HG02571 (cell line): ENCODE measurements around the gene JAG1.

ENCODE experiments used
- ATAC-seq: cut with Tn5 transposase; IDR thresholded peaks from one replicate; pipeline ENCODE4 v1.9.1; 2021; ENCODE audit warnings: mild to moderate bottlenecking, moderate library complexity; ENCODE audit not compliant: unreplicated experiment

JAG1 gene

DNA sequence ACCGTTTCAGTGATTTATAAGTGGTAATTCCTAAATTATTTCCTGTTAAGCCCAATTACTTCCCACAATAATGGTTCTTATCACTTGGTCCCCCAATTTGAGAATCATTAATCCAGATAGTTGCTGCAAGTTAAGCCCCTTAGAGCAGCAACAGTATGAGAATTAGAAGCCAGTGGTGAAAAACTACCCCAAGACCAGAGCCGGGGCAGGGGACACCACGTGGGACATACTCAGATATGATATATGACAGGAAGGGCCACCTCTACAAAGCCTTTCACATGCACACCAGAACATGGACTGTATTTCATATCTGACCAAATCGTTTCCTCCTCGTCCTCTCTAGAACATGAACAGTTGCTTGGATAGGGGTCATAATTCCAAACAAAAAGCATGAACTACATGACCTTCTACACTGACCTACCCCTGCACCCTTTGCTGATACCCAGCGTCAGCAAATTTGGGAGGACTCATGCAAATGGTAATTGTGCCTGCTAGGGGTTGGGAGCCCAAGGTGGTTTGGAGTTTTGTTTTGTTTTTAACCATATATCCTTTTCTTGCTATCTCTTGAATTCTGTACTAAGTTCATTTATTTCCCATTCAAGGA, 3.9 kb downstream of the JAG1 start:
- ATAC-seq: no peak

DNA sequence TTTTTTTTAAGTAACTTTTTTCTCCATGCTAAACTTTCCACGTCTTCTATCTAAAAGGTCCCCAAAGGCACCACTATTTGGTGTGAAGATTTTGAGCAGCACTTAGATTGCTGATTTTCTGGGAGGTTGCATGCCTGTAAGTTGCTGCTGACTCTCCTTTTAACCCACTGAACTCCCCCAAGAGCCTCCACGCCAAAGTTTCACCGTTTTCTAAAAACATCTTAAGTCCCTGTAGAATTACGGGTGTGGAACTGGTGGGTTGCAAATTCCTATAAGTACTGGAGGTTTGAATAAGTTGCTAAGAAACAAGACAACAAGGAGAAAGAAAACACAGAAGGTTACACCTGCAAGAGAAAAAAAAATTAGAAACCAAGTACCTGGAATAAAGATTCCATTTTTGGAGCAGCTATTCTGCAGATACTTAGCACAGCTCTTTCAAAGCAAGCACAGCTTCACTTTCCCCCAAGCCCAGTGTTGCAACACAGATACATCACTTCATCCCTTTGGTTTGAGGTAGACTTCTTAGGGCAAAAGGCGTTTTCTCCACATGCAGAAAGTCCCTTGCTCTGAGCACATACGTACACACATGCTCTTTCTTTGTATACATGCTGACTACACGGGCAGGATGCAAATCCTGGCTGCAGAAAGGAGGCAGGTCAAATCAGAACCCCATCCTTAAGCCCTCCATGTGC, 5.0 kb downstream of the JAG1 start:
- ATAC-seq: no peak

DNA sequence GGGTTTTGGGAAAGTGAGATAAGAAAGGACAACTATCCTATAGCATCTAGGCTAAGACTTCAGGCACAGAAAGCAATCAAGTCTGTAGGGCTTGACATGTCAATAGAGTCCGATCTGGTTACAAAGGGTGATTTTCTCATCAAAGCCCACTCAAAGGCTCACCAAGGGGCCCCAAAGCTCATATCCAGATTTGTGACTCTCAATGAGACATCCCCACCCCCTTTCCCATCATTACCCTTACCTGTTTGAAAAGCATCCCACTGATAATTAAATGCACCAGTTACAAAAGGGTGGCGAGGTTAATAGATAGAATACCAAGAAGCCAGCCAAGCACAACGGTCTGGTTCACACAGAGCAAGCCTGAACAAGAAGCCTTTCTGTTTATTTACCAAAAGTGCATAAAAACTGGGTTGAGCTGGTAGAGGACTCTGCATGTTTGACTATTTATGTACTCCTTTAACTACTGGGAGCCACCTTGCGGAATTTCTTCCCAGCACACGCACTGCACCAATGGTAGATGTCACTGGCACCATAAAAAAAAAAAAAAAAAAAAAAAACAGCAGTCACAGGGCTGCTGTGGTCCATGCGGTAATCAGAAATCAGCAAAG, 6.1 kb downstream of the JAG1 start:
- ATAC-seq: no peak

DNA sequence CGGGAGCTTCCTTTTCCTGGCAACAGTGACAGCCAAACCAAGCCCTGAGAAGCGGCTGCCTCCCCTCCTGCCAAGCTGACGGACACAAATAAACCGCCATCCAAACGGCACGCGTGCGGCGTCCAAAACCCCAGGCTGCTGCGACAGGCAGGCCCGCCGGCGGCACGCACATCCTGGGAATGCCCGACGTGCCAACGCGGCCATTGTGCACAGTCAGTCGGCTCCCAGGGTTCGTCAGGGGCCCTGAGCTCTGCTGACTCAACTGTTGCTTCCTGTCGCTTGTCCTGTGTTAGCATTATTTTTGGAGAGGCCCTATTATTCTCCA, 6.8 kb downstream of the JAG1 start:
- no peak for ATAC-seq

DNA sequence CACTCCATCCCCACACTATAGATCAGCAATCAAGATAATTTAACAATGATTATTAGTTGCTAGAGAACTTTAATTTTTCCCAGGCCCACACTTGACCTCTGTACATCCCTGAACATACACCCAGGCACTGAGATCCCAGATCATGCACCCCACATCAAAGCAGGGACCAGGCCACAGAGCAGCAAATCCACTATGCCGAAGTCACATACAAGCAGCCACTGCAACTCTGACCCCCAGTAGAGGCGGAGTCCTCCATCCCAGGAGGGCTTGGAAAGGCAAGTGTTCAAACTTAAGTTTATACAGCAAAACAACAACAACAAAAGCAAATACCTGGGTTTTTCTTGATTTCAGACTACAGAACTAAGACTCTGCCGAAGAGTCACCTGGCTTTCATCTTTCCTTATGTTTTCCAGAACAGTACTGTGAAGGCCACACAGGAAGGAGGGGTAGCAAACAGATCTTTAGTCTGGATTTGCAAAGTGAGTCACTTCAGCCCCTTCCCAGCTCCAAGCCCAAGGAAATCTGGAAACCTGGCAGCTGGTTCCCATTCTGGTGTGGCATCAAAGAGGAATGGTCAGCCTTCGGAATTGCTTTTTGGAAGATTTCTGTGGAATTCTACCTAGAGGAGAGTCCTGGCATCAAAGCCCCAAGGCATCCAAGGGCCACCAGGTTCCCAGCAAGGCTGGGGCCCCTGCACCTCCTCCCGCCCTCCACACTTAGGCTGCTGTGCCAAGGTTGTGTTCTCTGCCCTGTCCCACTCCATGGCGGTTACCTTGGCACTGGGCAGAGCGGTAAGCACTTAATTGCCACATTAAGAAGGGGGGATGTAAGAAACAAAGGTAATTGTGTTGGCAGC, 7.3 kb downstream of the JAG1 start:
- no peak for ATAC-seq

DNA sequence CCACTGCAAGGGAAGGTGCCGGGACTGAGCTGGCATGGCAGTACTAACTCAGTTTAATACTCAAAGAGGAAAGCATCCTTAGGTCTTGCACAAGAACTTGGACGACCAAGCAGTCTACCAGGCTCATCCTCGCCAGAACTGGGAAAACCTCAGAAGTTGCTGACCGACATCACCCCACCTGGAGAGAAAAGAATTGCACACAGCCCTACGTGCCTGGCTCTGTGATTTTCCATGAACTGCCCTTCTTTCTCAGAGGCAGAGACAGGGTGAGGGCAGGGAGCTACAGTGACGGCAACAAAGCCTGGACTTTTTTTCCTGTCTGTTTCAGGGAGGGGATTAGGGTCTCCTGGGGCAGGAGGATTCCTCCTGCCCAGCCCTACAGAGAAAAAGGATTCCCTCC, 8.0 kb downstream of the JAG1 start:
- no peak for ATAC-seq

DNA sequence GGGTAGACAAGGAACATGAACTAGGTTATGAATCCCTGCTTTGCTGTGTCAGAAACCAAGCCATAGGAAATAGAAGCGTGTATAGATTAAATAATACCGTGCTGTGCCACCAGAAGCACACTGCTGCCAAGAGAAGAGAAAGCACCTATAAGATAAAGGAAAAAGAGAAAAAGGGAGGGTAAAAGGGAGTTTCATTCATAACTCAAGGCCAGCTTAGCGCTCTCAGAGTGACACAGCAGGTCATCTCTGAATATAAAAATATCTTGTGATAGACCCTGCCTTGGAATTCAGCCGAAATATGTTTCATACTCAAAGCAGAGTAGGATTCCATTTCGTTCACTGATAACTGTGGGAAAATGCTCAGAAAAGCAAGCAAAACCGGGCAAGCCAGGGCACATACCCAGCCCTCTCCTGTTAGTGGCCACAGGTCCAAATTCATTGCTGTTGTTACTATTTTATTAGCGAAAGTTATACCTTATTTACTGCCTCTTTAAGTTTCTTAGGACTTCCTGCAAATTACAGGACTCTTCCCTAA, 8.7 kb downstream of the JAG1 start:
- no peak for ATAC-seq

DNA sequence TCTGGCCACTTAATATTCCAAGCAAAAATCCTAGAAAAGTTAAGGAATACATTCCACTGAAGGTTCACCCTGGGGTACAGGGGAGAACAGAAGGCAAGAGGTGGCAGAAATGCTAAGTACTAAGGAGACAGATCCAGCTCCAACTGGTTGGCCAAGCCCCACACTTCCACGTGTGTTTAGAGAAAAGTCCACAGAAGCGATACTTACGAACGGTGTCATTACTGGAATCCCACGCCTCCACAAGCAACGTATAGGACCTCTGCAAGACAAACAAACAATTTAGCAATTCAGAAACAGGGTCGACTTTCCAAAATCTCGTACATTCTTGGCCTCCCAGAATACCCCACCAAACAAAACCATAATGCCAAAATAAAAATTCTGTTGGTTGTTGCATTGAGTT, 10.0 kb downstream of the JAG1 start:
- no peak for ATAC-seq

DNA sequence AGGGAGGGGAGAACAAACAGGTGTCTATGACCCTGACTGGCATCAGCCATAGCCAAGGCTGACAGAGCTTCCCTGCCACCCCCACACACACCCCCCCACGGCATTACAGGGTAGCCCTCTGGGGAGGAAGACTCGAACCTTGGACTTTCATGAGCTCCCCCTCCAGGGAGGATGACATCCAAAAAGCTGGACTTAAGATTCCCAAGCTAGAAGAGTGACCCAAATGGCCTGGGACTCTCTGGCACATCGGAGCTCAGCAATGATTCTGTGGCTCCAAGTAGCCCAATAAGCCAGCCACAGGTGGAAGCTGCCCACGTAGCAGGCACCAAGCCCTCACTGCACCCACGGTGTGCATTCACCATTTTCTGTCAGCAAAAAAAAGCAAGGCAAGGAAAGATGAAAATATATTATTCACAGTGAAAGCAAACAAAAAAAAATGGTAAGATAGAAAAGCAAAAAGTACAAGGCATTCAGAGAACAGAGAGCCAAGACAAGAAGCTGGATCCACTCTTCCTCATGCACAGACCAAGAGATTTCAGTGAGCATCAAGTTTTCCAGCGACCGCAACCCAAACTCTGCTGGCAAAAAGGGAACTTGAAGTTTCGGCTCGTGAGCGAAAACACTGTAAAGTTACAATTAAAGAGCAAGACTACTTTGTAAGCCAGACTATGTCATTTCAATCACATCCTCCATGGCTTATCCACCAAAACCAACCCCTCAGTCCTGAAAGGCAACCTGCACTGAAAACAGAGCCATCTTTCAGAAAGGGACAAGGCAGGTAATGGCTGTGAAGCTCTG, 10.9 kb downstream of the JAG1 start:
- ATAC-seq: no peak

DNA sequence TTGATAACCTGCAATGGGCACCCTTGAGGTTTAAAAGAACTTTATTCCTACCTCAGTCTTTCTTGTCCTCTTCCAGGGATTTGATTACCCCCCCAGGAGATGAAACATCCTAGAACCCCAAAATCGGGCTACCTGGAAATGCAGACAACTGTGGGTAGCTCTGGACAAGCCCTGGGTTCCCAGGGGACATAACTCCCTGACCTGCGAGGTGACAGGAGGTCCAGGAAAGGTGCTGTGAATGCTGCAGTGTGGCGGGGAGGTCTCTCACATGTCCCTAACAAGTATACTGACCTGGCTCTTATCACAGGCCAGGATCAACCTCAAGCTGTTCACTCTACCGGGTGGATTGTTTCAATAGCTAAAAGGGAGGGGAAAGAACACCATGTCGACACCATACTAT, 11.6 kb downstream of the JAG1 start:
- ATAC-seq: no peak

DNA sequence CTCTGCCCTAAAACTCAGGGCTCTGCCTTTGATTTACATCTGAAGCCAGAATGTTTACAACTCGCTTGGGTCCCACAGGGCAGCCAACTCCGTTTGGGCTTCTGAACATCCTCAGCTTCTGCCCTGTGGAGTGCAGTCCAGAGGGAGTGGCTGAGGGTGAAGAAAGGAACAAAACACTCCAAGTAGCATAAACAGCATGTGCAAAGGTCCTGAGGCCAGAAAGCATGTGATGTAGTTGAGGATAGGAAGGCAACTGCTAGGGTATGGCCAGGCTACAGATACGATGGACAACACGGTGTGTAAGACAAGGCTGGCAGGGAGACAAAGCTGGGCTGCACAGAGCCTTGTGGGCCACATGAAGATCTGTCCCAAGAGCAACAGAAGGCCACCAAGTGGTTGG, 12.5 kb downstream of the JAG1 start:
- ATAC-seq: no peak

DNA sequence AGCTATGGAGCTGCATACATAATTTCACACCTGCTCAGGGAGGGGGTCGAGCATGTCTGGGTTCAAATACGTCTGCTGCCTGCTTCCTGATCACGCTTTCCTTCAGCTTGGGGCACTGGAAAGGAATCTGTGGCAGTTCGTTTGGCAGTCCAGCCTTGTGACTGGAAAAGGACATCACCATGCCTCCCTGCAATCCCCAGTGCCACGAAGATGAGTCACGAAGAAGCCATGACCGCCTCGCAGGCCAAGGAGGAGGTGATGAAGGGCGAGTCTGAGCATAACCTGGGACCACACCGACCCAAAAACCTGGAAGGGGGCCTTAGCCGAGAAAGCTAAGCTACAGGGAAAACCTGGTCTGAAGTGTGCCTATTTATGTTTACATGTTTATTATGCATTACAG, 13.1 kb downstream of the JAG1 start:
- ATAC-seq: no peak

DNA sequence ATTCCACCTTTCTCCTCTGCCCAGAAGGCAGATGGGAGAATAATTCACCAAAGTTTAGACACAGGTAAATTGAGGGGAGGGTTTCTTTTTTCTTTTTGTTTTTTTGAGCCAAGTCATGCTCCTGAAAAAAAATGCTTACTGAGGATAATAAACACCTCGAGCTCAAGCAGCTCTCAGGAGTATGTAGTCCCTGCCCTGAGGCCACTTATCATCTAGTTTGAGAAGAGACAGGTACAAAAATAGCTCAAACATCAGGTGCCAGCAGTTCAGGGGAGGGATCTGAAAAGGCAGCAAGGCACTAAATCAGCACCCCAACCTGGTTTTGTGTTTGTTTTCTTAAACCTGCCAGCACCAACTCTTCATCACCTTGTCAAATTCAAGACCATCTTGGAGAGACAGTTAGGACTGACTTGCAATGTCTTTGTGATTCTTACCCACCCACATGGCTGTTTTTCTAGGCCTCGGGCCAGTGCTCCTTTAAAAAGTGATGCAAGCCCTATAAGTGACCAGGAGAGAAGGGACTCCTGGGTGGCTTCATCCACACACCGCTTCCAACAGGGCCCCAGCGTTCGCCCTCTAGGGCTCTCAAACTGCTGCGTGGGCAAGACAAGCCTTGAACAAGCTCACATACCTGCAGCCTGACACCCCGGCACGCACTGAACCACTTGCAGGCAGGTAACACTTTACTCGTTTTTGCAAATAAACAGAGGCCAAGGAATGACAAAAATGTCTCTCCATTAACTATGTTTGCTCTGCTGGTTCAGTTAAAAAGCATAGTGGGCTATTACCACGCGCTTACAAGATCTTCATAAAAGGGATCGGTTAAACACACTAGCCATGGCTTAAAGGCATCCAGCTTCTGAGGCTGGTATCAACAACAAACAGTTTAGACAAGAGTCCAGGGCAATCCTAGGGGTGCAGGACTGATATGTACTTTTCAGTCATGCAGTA, 13.9 kb downstream of the JAG1 start:
- no peak for ATAC-seq

DNA sequence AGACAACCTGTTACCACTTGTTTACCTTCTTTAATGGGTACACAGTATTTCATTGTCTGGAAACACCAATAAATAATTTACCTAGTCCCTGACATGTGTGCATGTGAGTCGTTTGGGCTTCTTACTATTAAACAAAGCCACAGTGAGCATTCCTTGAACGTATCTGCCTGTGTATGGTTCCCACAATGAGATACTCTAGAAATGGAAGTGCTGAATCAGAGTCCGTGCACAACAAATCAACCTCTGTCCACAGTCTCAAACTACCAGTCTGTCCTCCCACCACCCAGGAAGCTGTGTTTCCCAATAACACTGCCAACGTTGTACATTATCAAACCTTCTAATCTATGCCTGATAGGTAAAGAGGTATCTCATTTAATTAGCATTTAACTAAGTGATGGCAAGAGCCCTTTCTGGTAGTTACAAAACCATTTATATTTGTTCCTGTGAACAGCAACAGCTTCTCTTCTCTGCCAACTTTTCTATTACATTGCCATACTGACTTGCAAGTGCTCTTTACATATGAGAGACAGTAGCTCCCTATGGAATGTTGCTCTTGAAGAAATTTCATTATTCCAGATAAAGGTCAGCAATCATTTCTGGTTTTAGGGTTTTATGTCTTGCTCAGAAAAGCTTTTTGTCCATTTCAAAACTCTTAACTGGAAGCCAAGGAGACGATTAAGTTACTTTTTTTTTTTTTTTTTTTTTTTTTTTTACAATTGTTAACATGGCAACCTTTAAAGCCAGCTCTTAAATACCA, 14.7 kb downstream of the JAG1 start:
- ATAC-seq: no peak

DNA sequence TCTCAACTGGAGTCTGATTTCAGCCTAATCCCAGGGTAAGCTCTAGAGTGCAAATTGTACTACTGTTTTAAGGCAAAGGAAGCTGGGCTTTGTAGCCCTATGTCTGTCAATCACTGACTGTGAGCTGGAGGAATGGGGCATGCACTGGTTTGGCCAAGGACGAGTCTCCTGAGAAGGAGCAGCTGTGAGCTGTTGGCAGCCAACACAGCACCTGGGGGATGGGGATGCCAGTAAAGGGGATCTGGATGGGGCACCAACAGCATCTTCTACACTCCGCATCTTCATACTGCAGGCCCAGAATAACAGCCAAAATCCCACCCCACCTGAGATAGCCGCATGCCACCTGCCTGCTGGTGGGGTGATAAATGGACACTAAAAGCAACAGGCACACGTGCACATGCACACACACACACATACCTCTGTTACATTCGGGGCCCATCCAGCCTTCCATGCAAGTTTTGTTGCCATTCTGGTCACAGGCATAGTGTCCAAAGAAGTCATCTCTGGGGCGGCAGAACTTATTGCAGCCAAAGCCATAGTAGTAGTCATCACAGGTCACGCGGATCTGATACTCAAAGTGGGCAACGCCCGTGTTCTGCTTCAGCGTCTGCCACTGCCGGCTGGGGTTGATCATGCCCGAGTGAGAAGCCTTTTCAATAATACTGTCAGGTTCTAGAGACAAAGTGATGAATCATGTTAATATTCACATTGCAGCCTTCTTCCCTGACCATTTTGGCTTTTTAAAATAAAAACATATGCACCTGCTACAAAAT, 15.6 kb downstream of the JAG1 start:
- no peak for ATAC-seq

DNA sequence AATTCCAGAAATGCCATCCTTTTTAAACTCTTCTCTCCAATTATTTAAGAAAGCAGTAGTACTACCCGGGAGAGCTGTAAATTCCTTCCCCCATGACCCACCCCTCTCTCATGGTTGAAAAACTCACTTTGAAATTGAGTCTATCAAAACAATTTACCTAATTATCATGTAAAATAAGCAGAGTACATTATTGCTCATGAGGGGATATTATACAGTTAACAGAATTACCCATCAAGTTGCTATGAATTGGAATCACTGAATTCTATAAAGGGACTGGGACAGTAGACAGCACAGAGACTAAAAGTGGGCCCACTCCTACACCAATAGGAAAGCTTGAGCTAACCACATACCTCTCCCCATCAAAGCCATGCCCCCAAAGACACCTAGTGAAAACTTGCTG, 16.3 kb downstream of the JAG1 start:
- no peak for ATAC-seq

DNA sequence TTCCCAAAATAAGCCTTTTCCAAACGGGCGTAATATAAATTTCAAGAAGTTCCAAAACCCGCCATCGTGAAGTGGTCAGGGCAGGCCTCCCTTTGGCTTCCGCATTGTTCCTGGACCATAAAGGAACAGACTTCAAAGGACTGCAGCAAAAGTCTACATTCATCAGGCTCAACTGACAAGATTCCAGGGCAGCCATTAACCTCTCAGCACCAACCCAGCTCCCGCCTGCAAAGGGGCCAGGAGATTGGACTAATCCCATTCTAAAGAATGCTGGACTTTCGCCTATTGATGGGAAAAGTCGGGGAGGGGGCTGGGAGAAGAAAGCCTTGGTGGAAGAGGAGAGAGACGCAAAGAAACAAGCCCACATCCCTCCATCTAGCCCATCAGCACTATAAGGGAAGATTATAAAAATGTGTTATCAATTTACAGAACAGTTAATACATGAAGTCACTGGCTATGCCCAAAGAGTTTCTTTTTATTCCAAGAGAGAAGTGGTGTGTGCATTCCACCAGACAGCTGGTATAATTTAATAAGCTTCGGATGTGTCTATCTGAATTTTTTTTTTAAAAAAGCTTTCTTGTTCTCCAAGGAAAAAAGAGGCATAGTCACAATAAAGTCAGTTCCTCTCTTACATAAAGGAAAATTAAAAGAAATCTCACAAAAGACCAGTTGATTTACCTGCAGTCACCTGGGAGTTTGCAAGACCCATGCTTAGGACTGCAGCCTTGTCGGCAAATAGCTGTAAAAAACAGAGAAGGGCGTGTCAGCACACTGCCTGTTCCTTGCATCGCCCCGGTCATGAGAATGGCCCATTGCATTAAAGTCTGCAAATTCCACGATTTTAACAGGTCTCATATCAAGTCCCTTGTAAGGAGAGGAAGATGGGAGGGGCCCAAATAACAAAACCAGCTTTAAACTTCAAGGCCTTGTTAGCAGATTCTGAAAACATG, 17.8 kb downstream of the JAG1 start:
- no peak for ATAC-seq
